ENCODE results near the gene TMC8. TPM values are rescaled to one million over a fixed set of nuclear protein-coding genes. Genes with fewer than 3 reads are reported as not detected.

The TMC8 gene
- polyA plus RNA-seq, 2 of the 4 experiments (the other 2 are of a cell fraction) = 0.14 to 0.26 TPM

GRCh38 chr17:78175643-78175981 lies 45.0 kb downstream of the TMC8 start:
- ChIA-PET CTCF (interaction anchor here (0.5 to 13.2 kb wide), 27 partner anchors 9 to 1380 kb away, joined by 3 to 295 read pairs (median 6); partner anchors contain the start of genes AFMID, C17orf99 and TK1), POLR2A (interaction anchor here (2.6 kb wide), 1 partner anchor 63 kb away, joined by 7 read pairs; no protein-coding TSS in a partner anchor)
- ATAC-seq (no peak), FAIRE-seq (no peak), DNase-seq (ENCODE audit: low read depth in 1 of 2, low spot score in 1 of 2) (no peak)
- 93% methylated on average over 14 of the region's 14 CpGs for WGBS (ENCODE audit: missing lambda C conversion rate)
- Histone ChIP-seq H3K4me1 (peaks cover 32% of the 10 kb centered on the region), H3K27ac (no peak overlapping the region), H3K4me2 (no peak overlapping the region), H3K4me3 (no peak overlapping the region), H3K9me3 (no peaks in the 10 kb centered on the region)
- no peak for TF ChIP-seq HES2 (IDR thresholded peaks at IDR 0.05)
- no peak for TF ChIP-seq EP300 (IDR thresholded peaks at IDR 0.05)
- TF ChIP-seq MAFK (IDR thresholded peaks at IDR 0.05; ENCODE audit: partially characterized antibody) = no peak
- no peak for TF ChIP-seq HOXB5 (CRISPR knock-in tag; IDR thresholded peaks at IDR 0.05)
- TF ChIP-seq FOSB (CRISPR knock-in tag; IDR thresholded peaks at IDR 0.05) = no peak
- no peak for TF ChIP-seq CTCF (IDR thresholded peaks at IDR 0.05)
- no peak for TF ChIP-seq NPAS2 (CRISPR knock-in tag; IDR thresholded peaks at IDR 0.05; ENCODE audit: borderline replicate concordance)
- no peak for TF ChIP-seq EHF (CRISPR knock-in tag; IDR thresholded peaks at IDR 0.05)

GRCh38 chr17:78176548-78177025 lies 46.0 kb downstream of the TMC8 start:
- Histone ChIP-seq H3K27ac (peak overlapping the region in 1 of 2 experiments; percentile 34; a peak in 1 of 6 replicates), H3K4me2 (0 out of 3 replicates have a peak overlapping the region, but pooled peaks have one; percentile 3), H3K4me1 (peaks cover 30% of the 10 kb centered on the region), H3K9me3 (no peaks in the 10 kb centered on the region), H3K4me3 (no peak overlapping the region)
- FAIRE-seq (no peak), DNase-seq (ENCODE audit: low read depth in 1 of 2, low spot score in 1 of 2) (peak; percentile 76 to 86), ATAC-seq (peak; percentile 75 to 81)
- 27% methylated on average over 14 of the region's 14 CpGs for WGBS (ENCODE audit: missing lambda C conversion rate)
- CTCF ChIA-PET = interaction anchor here (0.6 to 13.2 kb wide), 51 partner anchors 9 to 891 kb away, joined by 3 to 295 read pairs (median 5); partner anchors contain the start of genes AFMID, C17orf99, TK1 and TMC8
- POLR2A ChIA-PET = interaction anchor here (0.5 to 2.6 kb wide), 6 partner anchors 11 to 92 kb away, joined by 3 to 7 read pairs (median 4); partner anchors contain the start of genes AFMID and TK1
- TF ChIP-seq TFCP2L1 (CRISPR knock-in tag; IDR thresholded peaks at IDR 0.05) (peak; percentile 61; the same call in 1 of the 2 replicates), MAX (IDR thresholded peaks at IDR 0.05) (peak; percentile 61), FOSL2 (IDR thresholded peaks at IDR 0.05) (no peak), FOSL2 (CRISPR knock-in tag; IDR thresholded peaks at IDR 0.05) (0 out of 2 replicates have a peak, but pooled peaks have one; percentile 2), ZC3H11A (IDR thresholded peaks at IDR 0.05) (no peak), MAFK (IDR thresholded peaks at IDR 0.05; ENCODE audit: partially characterized antibody) (no peak), JUN (IDR thresholded peaks at IDR 0.05) (no peak), HOXB13 (CRISPR knock-in tag; IDR thresholded peaks at IDR 0.05; ENCODE audit: low read depth) (no peak), EHF (CRISPR knock-in tag; IDR thresholded peaks at IDR 0.05) (no peak), CBX8 (IDR thresholded peaks at IDR 0.05) (no peak), KDM1A (IDR thresholded peaks at IDR 0.05; ENCODE audit: low read depth) (no peak), HES2 (IDR thresholded peaks at IDR 0.05) (no peak), KDM5A (IDR thresholded peaks at IDR 0.05) (no peak), NPAS2 (CRISPR knock-in tag; IDR thresholded peaks at IDR 0.05; ENCODE audit: borderline replicate concordance) (no peak), HDAC2 (IDR thresholded peaks at IDR 0.05) (no peak), PBX3 (IDR thresholded peaks at IDR 0.05) (no peak), SREBF2 (IDR thresholded peaks at IDR 0.05) (no peak), EP300 (IDR thresholded peaks at IDR 0.05) (no peak), E2F6 (IDR thresholded peaks at IDR 0.05; ENCODE audit: borderline replicate concordance, low read depth) (no peak), RFX5 (IDR thresholded peaks at IDR 0.05) (no peak), CHD4 (IDR thresholded peaks at IDR 0.05; ENCODE audit: borderline replicate concordance) (no peak), CTCF (IDR thresholded peaks at IDR 0.05) (peak; percentile 94), HOXA7 (CRISPR knock-in tag; IDR thresholded peaks at IDR 0.05) (no peak), SMC3 (IDR thresholded peaks at IDR 0.05) (peak; percentile 92), RAD21 (conservative IDR thresholded peaks at IDR 0.05 in 1 of 2, IDR thresholded peaks at IDR 0.05 in 1 of 2) (peak; percentile 73 to 82), RARB (CRISPR knock-in tag; IDR thresholded peaks at IDR 0.05) (no peak), MYC (IDR thresholded peaks at IDR 0.05; ENCODE audit: borderline replicate concordance, low read length) (no peak)
